Peyer's patch (tissue), 4 donors: ENCODE results near the gene MSH6. TPM values are rescaled to one million over a fixed set of nuclear protein-coding genes. Genes with fewer than 3 reads are reported as not detected.

Source experiments
- DNase-seq, 3 donors: peaks; one replicate each; pipeline ENCODE4 v3.0.0-alpha.2; 2017 to 2019
- H3K27ac ChIP-seq, 4 donors: fragments of 200-600 bp; sonication (generic); one replicate each; pipeline ENCODE4 v1.5.1; 2016 to 2019
- H3K27me3 ChIP-seq, 2 donors: fragments of 200-600 bp; sonication (generic); one replicate each; pipeline ENCODE4 v1.5.1; 2019
- H3K36me3 ChIP-seq, 3 donors: fragments of 200-600 bp; sonication (generic); one replicate each; pipeline ENCODE4 v1.5.1; 2016 to 2019
- H3K4me1 ChIP-seq, 4 donors: fragments of 200-600 bp; sonication (generic); one replicate each; pipeline ENCODE4 v1.5.1; 2016 to 2019
- H3K4me3 ChIP-seq, 4 donors: fragments of 200-600 bp; sonication (generic); 1 replicate in 3 of 4; 2 replicates in 1 of 4; pipeline ENCODE4 v1.5.1; 2016 to 2019; ENCODE audit warnings: mild to moderate bottlenecking in 1 of 4
- H3K9me3 ChIP-seq, 4 donors: fragments of 200-600 bp; sonication (generic); one replicate each; pipeline ENCODE4 v1.5.1; 2016 to 2019; ENCODE audit warnings: mild to moderate bottlenecking in 1 of 4
- POLR2A ChIP-seq, 2 donors: fragments of 450-650 bp; IDR thresholded peaks; one replicate each; pipeline ENCODE4 v1.5.1; 2017; ENCODE audit warnings: antibody characterized with exemption in 2 of 2, mild to moderate bottlenecking in 2 of 2, moderate library complexity in 2 of 2
- total RNA-seq, 4 donors: library from RNA; depleted of rRNA; stranded (reverse); fragments of >200 nt; gene quantifications; one replicate each; pipeline ENCODE4 v1.1.0, GENCODE V29; 2016
- TF ChIP-seq, protein P1 (sequence below), 6 experiments: fragments of 450-650 bp in 4 of 6; fragments of 200-600 bp in 2 of 6; sonication (generic) in 1 of 6; IDR thresholded peaks; one replicate each; pipeline ENCODE4 v1.5.1; 2017 to 2019; ENCODE audit warnings: antibody characterized with exemption in 6 of 6, mild to moderate bottlenecking in 3 of 6, moderate library complexity in 1 of 6

Gene MSH6
- total RNA-seq, 4 donors from 2014 or later = 12.4 to 32.2 (median 16.2) TPM

GRCh38 chr2:47819834-47820233 lies 36.9 kb downstream of the MSH6 start:
- no peak for DNase-seq
- no peak overlapping the region for H3K27ac ChIP-seq
- peaks cover 0 to 89% (median 0%) of the 10 kb centered on the region in 3 donors for H3K36me3 ChIP-seq
- no peak overlapping the region for H3K4me3 ChIP-seq
- H3K9me3 ChIP-seq = no peaks in the 10 kb centered on the region
- TF ChIP-seq, protein P1, sequence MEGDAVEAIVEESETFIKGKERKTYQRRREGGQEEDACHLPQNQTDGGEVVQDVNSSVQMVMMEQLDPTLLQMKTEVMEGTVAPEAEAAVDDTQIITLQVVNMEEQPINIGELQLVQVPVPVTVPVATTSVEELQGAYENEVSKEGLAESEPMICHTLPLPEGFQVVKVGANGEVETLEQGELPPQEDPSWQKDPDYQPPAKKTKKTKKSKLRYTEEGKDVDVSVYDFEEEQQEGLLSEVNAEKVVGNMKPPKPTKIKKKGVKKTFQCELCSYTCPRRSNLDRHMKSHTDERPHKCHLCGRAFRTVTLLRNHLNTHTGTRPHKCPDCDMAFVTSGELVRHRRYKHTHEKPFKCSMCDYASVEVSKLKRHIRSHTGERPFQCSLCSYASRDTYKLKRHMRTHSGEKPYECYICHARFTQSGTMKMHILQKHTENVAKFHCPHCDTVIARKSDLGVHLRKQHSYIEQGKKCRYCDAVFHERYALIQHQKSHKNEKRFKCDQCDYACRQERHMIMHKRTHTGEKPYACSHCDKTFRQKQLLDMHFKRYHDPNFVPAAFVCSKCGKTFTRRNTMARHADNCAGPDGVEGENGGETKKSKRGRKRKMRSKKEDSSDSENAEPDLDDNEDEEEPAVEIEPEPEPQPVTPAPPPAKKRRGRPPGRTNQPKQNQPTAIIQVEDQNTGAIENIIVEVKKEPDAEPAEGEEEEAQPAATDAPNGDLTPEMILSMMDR (IDR thresholded peaks at IDR 0.05) = no peak
- TF ChIP-seq POLR2A (IDR thresholded peaks at IDR 0.05) = no peak
- H3K27me3 ChIP-seq = no peaks in the 10 kb centered on the region
- H3K4me1 ChIP-seq = no peaks in the 10 kb centered on the region

GRCh38 chr2:47822518-47822917 lies 39.6 kb downstream of the MSH6 start:
- TF ChIP-seq, protein P1 (IDR thresholded peaks at IDR 0.05) = no peak
- H3K4me3 ChIP-seq = no peak overlapping the region
- DNase-seq = no peak
- H3K9me3 ChIP-seq = no peaks in the 10 kb centered on the region
- no peaks in the 10 kb centered on the region for H3K4me1 ChIP-seq
- no peak overlapping the region for H3K27ac ChIP-seq
- H3K36me3 ChIP-seq = peaks cover 0 to 75% (median 0%) of the 10 kb centered on the region in 3 donors
- no peaks in the 10 kb centered on the region for H3K27me3 ChIP-seq

GRCh38 chr2:47833516-47833968 lies 50.6 kb downstream of the MSH6 start:
- no peaks in the 10 kb centered on the region for H3K9me3 ChIP-seq
- peaks cover 0 to 99% (median 3%) of the 10 kb centered on the region in 3 donors for H3K36me3 ChIP-seq
- TF ChIP-seq, protein P1 (IDR thresholded peaks at IDR 0.05) = no peak
- TF ChIP-seq POLR2A (IDR thresholded peaks at IDR 0.05) = no peak
- no peaks in the 10 kb centered on the region for H3K4me1 ChIP-seq
- no peak overlapping the region for H3K4me3 ChIP-seq
- no peaks in the 10 kb centered on the region for H3K27me3 ChIP-seq
- no peak overlapping the region for H3K27ac ChIP-seq
- no peak for DNase-seq

DNA sequence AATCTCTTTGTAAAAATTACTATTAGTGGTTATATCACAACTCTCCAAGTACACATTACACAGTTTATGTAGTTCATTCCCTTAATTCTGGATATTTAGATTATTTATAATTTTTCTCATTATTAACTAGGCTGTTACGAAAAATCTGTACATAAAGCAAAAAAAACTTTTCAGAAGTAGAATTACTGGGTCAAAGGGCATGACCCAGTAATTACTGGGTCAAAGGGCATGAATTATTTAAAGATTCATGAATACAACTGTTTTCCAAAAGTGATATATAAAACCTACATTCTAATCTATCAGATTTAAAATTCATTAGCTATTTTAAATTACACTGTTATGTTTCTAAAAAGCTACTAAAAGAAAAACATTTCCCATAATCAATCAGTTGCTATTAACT lies 55.3 kb downstream of the MSH6 start:
- no peak for DNase-seq
- H3K27ac ChIP-seq = no peak overlapping the region
- no peaks in the 10 kb centered on the region for H3K9me3 ChIP-seq
- TF ChIP-seq, protein P1 (IDR thresholded peaks at IDR 0.05) = no peak
- no peak for TF ChIP-seq POLR2A (IDR thresholded peaks at IDR 0.05)
- no peaks in the 10 kb centered on the region for H3K4me1 ChIP-seq
- no peaks in the 10 kb centered on the region for H3K27me3 ChIP-seq
- no peak overlapping the region for H3K4me3 ChIP-seq
- peaks cover 0 to 63% (median 3%) of the 10 kb centered on the region in 3 donors for H3K36me3 ChIP-seq

- Histone ChIP-seq H3K9me3 (no peaks in the 10 kb centered on the region), H3K27me3 (no peaks in the 10 kb centered on the region), H3K27ac (no peak overlapping the region), H3K4me3 (no peak overlapping the region), H3K4me1 (no peaks in the 10 kb centered on the region), H3K36me3 (peaks cover 0 to 58% (median 3%) of the 10 kb centered on the region in 3 donors)
- TF ChIP-seq POLR2A (IDR thresholded peaks at IDR 0.05) = no peak
- TF ChIP-seq, protein P1 (IDR thresholded peaks at IDR 0.05) = no peak
- no peak for DNase-seq
Measured at GRCh38 chr2:47838686-47839085, 55.7 kb downstream of the MSH6 start.

GRCh38 chr2:47842846-47843245 lies 59.9 kb downstream of the MSH6 start:
- DNase-seq = no peak
- H3K4me1 ChIP-seq = no peaks in the 10 kb centered on the region

More at GRCh38 chr2:47842846-47843245, 59.9 kb downstream of the MSH6 start:
- Histone ChIP-seq H3K36me3 (peaks cover 0 to 17% (median 0%) of the 10 kb centered on the region in 3 donors), H3K4me3 (no peak overlapping the region), H3K9me3 (no peaks in the 10 kb centered on the region), H3K27ac (no peak overlapping the region), H3K27me3 (no peaks in the 10 kb centered on the region)
- TF ChIP-seq, protein P1 (IDR thresholded peaks at IDR 0.05) = no peak
- TF ChIP-seq POLR2A (IDR thresholded peaks at IDR 0.05) = no peak
